NCI-H2227 (cell line): ENCODE results near the gene CMTM4.
"Not testable (repeated sequence)": the region's sequence is repeated elsewhere in the genome, so short reads cannot be mapped to it uniquely, and the experiment has no call there.

Experiments used
- DNase-seq: peaks from one replicate; lab custom pipeline; 2025; ENCODE audit not compliant: unreplicated experiment; lab: John Stamatoyannopoulos, UW

Gene CMTM4

DNA sequence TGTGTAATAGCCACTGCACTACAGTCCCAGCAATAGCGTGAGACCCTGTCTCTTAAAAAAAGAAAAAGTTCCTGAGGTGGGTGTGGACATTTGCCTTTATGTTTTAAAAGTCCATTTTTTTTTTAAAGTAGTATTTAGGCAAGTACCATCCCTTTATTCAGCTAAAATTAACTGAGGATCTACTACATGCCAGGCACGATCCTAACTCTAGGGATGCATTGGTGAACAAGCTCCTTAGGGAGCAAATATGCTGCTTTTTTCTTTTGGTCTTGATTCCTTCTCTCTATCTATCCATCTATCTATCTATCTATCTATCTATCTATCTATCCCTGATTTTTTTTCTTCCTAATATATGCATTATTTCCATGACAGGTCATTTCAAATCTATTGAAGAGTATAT is 47.4 kb downstream of the CMTM4 start:
- no peak for DNase-seq

DNA sequence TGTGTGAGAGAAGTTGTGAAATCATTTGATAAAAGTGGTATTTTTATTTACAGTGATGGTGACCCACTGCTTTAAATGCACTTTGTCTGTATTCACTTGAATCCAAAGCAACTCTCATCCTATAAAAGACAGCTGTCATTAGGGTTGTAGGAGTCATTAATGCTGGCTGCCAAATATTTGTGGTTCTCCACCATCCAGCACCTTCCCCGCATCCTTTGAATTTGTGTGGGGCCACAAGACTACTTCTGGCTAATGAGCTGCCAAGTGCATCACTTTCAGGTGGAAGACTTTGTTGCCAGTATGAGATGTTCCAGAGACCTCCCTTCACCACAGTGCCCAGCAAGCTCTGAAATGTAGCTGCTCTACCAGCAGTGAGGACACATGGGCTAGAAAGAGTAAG is 48.7 kb downstream of the CMTM4 start:
- no peak for DNase-seq

DNA sequence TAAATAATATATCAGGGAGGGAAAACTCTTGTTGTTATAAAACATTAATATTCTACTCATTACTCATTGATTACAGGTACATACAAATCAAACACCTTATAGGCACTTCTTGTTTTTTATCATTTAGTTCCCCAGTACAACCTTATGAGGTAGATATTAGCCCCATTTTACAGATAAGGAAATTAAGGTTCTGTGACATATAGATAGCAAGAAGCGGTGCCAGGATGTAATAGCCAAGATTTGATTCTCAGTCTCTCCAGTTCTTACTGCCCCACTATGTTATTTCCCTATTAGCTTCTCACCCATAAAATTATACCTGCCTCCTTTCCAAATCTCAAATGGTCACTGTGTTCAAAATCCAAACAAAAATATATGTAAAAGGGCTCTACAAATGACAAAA is 55.2 kb downstream of the CMTM4 start:
- DNase-seq, result no peak

DNA sequence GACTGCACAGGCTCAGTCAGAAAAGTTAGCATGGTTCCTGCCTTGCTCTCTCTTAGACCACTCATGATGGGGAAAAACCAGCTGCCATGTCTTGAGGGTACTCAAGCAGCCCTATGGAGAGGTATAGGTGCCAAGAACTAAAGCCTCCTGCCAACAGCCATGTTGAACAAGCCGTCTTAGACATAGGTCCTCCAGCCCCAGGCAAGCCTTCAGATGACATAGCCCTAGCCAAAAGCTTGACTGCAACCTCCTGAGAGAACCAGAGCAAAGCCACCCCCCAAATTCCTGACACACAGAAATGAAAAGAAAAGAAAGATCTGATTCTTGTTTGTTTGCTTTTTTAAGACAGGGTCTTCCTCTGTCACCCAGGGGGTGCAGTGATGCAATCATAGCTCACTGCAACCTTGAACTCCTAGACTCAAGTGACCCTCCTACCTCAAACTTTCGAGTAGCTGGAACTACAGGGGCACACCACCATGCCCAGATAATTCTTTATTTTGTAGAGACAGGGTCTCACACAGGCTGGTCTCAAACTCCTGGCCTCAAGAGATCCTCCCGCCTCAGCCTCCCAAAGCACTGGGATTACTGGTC is 55.7 kb downstream of the CMTM4 start:
- DNase-seq, result no peak

DNA sequence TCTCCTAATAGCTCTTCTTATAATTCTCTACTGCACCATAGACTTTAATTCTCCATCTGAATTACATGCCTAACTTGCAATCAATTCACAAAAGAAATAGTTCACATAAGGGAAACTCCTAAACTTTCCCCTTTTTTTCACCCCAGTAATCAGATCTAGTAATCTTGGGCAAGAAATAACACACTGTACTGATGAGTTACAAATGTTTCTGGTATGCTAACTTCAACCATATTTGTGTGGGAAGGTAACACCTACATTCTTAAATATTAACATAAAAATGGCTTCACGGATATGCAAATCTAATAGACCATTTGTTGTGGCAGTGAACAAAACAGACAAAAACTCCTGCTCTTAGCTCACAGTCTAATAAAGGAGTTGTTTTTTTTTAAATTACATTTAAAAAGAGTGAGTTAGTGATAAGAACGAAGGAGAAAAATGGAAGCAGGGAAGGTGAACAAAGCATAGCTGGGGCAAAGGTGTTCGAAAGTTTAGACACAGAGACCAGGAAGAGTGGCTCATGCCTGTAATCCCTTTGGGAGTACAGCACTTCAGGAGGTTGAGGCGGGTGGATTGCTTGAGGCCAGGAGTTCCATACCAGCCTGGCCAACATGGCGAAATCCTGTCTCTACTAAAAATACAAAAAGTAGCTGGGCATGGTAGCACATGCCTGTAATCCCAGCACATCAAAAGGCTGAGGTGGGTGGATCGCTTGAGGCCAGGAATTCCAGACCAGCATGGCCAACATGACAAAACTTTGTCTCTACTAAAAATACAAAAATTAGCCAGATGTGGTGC is 57.3 kb downstream of the CMTM4 start:
- no peak for DNase-seq

DNA sequence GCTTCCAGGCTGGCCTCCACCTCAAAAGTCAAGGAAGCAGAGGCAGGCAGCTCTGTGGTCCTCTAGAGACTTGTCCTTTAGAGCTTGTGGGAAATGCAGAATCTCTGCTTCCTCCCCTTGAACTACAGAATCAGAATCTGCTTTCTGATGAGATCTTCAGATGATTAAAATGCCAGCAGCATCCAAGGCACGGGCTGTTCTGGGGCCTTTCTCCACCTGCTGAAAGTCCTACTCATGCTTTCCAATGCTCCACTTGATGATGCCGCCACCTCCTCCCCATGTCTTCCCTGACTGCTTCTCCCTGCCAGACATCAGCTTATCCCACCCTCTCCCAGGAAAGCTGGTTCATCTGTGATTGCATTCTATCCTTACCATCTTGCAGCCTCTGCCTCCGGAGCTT is 58.7 kb downstream of the CMTM4 start:
- no peak for DNase-seq

DNA sequence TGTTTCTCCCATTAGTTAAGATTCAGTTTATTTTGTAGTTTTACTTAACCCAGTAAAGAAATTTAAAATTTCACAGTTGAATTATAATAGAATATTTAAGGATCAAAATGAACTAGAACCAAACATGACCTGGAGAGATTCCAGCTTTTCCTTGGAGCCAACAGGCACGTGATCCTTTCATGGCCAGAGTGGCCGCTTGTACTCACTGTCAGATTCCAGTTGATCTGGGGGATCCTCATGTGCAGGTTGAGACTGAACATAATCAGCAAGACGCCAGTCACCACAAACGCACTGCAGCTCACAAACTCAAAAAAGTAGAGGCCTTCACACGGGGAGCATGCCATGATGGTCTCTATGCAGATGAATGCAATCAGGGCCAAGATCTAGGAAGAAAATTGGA is 60.3 kb downstream of the CMTM4 start:
- no peak for DNase-seq

DNA sequence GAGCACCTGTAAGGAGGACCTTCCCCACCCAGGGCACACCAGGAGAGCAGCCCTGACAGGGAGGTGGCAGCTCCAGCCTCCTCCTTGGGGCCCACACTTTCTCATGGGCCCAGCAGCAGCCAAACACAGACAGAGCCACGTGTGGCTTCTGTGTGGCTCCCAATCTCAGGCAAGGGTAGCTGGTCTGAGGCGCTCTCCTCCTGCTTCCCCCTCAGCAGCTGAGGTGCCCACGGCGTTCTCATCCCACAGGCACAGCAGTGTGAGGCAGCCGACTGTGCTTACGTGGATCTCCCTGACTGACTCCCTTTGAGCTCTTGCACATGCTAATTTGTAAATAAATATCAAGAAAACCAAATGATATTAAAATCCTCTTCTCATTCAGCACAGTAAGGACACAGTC is 61.1 kb downstream of the CMTM4 start:
- DNase-seq, result no peak

DNA sequence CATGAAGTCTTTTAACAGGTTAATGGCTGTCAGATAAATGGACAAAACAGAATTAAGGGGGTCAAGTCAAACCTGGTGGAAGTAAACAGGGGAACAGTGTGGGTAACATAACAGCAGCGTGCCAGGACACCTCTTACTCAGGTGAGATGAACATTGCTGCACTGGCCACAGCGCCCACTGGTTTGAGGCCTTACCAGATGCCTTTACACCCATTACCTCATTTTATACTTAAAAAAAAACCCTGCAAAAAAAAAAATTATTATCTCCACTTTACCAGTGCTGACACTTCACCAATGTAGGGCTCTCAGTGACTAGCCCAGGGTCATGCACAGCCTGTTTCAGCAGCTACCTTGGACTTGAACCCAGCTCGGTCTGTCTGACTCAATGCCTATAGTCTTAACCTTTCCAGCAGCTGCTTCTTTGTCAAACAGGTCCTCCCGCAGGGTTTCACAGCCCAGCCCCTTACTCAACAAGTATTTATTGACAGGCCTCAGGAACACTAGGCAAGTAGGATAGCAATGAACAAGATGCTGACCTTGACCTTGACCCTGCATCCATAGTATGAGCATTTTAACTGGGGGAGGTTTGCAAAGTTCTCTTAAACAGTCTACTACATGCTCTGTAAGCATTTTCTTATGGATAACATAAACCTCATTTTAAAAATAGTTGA is 61.9 kb downstream of the CMTM4 start:
- no peak for DNase-seq

DNA sequence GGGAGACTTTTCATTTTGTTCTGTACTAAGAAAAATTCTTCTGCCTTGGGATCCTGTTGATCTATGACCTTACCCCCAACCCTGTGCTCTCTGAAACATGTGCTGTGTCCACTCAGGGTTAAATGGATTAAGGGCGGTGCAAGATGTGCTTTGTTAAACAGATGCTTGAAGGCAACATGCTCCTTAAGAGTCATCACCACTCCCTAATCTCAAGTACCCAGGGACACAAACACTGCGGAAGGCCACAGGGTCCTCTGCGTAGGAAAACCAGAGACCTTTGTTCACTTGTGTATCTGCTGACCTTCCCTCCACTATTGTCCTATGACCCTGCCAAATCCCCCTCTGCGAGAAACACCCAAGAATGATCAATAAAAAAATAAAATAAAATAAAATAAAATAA is 65.0 kb downstream of the CMTM4 start:
- DNase-seq, result not testable (repeated sequence)

DNA sequence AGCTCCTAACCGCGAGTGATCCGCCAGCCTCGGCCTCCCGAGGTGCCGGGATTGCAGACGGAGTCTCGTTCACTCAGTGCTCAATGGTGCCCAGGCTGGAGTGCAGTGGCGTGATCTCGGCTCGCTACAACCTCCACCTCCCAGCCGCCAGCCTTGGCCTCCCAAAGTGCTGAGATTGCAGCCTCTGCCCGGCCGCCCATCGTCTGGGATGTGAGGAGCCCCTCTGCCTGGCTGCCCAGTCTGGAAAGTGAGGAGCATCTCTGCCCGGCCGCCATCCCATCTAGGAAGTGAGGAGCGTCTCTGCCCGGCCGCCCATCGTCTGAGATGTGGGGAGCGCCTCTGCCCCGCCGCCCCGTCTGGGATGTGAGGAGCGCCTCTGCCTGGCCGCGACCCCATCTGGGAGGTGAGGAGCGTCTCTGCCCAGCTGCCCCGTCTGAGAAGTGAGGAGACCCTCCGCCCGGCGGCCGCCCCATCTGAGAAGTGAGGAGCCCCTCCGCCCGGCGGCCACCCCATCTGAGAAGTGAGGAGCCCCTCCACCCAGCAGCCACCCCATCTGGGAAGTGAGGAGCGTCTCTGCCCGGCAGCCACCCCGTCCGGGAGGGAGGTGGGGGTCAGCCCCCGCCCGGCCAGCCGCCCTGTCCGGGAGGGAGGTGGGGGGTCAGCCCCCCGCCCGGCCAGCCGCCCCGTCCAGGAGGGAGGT is 65.8 kb downstream of the CMTM4 start:
- DNase-seq, result not testable (repeated sequence)

DNA sequence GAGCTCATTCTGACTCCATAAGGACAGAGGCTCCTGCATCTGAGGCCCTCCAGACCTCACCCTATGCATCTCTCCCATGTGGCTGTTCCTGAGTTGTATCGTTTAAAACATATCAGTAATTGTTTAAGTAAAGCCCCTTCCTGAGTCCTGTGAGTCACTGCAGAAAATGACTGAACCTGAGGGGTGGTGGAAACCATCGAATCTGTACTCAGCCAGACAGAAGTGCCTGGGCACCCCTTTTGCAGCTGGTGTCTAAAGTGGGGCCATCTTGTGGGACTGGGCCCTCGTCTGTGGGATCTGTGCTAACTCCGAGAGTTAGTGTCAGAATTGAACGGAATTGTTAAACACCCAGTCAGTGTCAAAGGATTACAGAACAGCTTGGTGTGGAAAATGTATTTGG is 66.7 kb downstream of the CMTM4 start:
- DNase-seq, result no peak

DNA sequence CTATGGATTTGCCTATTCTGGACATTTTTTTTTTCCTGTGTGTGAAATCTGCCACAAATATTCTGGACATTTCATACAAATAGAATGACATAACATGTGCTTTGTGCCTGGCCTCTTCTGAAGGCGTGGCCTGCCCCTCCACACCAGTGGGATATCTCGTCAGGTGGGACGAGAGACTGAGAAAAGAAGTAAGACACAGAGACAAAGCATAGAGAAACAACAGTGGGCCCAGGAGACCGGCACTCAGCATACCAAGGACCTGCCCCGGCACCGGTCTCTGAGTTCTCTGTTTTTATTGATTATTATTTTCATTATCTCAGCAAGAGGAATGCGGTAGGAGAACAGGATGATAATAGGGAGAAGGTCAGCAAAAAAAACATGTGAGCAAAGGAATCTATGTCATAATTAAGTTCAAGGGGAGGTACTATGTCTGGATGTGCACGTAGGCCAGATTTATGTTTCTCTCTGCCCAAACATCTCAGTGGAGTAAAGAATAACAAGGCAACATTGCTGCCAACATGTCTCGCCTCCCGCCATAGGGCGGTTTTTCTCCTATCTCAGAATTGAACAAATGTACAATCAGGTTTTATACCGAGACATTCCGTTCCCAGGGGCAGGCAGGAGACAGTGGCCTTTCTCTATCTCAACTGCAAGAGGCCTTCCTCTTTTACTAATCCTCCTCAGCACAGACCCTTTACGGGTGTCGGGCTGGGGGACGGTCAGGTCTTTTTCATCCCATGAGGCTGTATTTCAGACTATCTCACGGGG is 68.7 kb downstream of the CMTM4 start:
- not testable (repeated sequence) for DNase-seq

DNA sequence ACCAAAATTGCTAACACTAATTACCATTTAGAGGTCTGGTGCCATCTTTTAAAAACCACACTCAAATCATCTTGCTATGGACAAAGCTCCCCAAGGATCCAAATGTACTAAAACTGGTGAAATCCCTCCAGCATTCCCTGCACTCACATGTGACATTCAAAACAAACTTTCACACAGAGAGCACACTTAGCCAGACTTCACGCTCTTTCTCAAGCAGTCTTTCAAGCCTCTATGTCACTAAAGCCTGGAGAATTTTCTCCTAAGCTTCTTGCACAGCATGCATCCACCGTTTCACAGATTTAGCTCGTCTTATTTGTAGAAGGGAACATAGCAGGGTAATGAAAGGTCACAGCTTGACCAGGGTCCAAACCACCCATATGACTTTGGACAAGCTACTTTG is 72.8 kb downstream of the CMTM4 start:
- DNase-seq, result no peak

DNA sequence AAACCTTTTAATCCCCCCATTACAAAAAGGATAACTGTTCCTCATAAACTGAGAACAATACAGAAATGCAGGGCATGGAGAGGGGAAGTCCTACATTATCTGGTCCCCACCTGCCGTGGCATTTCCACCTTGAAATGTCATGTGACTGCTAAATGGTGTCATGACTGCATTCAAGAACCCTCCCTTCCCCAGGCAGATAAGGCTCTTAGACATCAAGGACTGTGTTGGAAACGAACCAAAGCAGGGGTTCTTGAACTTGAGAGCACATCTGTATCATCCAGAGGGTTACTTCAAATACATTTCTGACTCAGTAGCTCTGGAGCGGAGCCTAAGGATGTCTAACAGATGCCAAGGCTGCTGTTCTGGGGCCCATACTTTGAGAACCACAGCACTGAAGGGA is 73.7 kb downstream of the CMTM4 start:
- DNase-seq, result no peak

DNA sequence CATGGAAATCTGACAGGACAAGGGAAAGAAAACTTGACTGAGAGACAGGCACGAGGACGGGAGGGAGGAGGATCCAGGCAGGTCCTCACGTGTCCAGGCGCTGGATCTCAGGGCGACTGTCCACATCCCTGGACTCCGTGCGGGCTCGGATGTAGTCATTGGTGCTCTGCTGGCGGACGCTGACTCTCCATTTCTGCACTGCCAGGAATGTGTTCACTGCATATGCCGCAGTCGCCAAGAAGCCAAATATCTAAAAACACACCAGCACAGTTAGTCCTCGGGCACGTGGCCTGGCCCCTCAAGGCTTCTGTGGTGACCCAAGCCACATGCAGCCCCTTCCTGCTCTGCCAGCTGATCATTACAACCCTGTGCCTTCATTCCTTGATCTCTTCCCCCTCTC is 74.6 kb downstream of the CMTM4 start:
- no peak for DNase-seq

DNA sequence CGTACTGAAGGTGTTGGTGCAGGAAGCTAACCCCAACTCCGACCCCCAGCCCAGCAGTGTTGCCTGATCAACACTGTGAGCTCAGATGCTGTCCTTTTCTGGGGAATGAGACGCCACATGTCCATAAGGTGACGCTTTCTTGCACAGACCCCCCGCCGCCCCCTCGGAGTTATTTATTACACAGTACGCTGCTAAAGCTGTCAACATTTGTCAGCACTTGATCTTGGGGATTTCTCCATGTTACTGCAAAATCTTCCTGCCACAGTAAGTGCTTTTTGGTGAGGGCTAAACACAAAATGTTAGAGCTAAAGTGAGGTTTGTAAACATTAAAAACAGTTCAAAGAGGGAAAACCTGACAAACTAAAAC is 76.1 kb downstream of the CMTM4 start:
- DNase-seq, result no peak

DNA sequence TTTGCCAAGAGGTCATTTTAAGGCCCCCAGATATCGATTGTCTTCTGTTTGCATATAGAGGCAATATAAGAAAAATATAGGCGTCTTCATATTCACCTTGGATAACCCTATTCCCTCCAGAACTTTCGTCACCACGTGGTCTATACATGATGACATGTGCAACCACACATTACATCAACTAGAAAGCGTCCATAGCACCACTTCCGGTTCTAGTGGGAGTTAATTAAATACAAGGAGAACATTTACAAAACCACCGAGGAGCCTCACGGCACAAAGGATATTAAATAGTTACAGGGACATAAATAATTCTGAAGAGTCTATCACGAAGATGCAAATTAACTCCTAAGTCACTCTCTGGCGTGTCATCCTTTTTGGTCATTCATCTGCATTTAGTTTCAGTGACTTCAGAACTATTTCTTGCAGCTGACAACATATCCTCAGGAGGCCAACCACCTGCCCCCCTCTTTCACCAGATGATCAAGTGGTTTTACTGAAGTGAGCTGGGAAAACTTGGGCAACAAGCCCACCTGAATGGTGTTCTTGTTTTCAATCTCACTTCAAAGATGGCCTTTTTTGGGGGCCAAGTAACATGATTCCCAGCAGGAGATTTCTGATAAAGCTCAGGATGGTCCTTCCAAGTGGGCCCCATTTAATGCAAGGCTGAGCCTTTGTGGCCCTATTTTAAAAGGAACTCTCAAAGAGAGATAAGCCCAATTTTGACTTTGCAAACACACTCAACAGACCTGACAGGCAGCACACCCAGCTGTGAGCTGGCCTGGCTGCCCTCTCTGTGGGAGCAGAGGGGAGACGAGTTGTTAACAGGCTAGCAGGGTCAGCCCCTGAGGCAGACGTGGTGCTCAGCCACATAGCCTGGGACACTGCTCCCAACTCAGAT is 76.8 kb downstream of the CMTM4 start:
- no peak for DNase-seq

DNA sequence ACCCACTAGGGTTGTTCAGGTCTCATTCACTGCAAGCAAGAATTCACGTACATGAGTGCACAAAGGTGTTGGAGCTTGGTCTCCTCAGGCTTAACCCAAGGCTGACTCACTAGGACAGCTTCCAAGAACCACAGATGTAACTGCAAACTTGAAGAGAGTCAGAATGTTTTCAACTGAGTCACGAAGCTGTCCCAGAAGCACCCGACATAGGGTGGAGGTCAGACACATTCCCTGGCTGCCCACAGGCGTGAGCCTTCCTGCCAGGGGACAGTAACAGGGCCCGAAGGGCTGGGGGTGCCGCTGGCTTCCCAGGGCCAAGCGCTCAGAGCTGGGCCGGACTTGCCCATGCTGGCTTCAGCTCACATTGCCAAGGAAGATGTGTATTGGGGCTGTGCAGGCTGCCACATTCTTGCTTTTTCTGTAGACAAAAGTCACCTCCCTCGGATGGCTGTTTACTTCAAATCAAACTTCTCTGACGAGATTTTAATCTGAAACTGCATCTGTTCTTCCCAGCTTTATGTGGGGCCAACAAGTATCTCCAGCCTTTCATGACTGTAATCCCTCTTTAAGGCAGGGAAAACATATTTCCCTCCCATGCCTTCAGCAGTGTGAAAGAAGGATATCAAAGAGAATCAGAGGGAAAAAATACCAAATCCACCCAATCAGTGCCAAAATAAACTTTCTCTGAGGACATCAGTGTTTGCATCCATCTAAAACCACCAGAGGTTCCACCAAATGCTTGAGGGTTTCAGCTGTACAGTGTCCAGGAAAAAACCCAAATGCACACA is 77.8 kb downstream of the CMTM4 start:
- no peak for DNase-seq
